HS-27A (cell line): ENCODE data around the gene BAIAP2.
"Not testable (repeated sequence)": the region's sequence is repeated elsewhere in the genome, so short reads cannot be mapped to it uniquely, and the experiment has no call there.

Experiments
- DNase-seq: peaks from one replicate; pipeline ENCODE4 v3.0.0-alpha.2; 2012; ENCODE audit warnings: low read depth, missing footprints

BAIAP2 gene

DNA sequence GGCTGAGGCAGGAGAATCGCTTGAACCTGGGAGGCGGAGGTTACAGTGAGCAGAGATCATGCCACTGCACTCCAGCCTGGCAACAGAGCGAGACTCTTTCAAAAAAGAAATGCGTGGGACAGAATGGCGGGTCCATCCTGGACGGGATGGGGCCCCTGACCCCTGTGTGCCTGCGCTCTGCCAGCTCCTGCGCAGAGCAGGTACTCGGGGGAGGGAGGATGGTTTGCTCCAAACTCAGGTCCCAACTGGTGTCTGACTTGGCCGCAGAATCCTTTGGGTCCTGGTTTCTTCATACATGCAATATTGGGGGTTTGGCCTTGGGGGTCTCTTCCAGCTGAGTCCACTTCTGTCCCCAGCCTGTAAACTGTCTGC lies 33.0 kb upstream of the BAIAP2 start:
- DNase-seq: no peak

DNA sequence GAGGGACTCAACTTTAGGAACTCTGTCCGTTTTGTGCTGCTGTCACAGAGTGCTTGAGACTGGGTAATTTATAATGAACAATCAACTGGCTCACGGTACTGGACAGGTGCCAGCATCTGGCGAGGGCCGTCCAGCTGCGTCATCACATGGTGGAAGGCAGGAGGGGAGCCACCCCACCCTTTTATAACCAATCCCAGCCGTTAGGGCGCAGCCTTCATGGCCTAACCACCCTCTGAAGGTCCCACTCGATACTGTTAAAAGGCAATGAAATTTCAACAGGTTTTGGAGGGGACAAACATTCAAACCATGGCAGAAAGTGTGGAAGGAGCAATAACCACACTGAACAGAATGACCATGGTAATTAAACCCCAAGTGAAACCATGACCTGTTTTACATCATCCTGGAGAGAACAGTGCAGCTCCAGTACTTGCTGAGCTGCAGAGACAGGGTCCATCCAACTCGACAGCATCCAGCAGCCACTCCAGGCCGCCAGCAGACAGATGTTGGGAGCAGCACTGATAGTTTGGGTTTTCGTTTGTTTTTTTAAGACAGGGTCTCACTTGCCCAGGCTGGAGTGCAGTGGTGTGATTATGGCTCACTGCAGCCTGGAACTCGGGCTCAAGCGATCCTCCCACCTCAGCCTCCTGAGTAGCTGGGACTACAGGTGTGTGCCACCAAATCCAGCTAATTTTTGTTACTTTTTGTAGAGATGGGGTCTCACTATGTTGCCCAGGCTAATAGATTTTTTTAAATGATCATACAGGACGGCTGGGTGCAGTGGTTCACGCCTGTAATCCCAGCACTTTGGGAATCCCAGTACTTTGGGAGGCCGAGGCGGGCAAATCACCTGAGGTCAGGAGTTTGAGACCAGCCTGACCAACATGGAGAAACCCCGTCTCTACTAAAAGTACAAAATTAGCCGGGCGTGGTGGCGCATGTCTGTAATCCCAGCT lies 32.3 kb upstream of the BAIAP2 start:
- no peak for DNase-seq

DNA sequence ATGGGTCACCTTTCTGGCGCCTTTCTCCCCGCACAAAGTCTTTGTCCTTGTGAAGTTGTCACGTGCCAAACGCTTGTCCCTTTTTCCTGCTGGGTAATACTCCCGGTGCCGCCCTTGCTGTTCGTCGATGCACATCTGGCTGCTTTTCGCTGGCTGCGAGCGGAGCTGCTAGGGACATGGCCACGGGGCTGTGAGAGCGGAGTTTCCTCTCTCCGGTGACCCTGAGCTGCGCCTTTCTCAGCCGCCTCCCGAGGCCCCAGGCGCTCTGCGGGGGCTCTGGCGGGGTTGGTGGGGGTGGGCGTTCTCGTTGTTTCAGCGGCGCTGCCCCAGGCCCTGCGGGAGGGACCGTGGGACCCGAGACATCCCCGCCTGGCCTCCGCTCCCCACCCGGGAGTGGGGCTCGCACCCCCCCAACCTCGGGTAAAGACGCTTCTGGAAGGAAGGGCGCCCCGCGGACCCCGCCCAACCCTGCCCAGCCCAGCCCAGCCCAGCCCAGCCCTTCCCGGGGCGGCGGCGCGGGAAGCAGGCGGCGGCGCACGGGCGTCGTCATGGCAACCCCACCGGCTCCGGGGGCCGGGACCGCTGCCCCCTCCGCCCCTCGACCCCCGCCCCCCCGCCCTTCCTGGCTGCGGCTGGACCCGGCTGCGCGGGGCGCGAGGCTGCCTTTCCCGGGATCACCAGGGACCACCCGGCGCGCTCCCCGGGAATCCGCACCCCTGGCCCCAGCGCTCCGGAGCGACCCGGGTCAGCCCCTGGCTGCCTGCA lies 31.1 kb upstream of the BAIAP2 start:
- no peak for DNase-seq

DNA sequence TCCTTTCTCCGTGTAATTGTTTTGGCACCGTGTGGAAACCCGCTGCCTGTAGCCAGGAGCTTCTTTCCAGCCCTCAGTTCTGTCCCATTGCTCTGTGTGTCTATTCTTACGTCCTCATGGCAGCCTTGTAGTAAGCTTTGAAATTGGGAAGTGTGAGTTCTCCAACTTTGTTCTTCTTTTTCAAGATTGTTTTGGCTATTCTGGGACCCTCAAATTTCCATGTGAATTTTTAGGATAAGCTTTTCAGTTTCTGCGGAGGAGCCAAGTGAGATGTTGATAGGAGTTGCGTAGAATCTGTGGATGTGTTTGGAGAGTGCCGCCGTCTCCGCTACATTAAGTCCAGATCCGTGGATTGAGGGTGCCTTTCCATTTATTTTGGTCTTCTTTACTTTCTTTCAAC lies 28.1 kb upstream of the BAIAP2 start:
- no peak for DNase-seq

DNA sequence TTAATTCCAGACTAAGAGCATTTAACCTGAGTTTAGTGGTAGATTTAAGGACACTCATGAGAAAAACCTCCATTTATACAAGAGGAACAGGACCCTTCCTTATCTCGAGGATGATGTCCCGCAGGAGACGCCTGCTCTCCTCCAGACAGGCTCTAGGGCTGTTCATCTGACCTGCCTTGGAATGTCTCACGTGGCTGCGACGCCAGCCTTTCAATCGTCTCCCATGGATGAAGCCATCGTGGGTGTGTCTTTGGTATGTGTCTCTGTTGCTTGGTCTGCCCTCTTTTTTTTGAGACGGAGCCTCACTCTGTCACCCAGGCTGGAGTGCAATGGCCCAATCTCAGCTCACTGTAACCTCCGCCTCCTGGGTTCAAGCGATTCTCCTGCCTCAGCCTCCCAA lies 26.8 kb upstream of the BAIAP2 start:
- DNase-seq: no peak

DNA sequence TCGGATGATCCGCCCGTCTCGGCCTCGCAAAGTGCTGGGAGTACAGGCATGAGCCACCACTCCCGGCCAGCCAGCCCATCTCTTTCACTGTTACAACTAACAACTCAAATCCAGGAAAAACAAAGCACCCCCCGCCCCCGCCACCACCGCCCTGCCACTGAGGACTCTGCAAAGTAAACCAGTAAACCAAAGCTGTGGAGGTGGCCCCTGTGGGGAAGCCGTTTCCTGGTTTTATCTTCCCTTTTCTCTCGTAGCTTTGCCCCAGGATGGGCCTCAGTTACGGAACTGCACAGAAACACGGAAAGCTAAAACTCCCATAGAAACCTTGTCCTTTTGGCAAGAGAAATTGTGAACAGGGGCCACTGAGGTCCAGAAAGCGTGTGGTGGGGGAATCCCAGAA lies 25.8 kb upstream of the BAIAP2 start:
- no peak for DNase-seq

DNA sequence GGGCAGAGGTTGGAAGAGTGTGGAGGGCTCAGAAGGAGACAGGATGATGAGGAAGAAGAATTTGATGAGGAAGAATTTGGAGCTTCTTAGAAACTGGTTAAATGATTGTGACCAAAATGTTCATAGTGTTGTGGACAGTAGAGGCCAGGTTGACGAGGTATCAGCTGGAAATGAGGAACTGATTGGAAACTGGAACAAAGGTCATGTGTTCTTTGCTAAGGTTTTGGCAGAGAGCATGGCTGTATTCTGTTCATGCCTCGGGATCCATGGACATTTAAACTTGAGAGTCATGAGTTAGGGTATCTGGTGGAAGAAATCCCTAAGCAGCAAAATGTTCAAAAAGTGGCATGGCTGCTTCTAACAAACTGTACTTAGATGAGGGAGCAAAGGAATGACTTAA lies 24.0 kb upstream of the BAIAP2 start:
- DNase-seq: no peak

DNA sequence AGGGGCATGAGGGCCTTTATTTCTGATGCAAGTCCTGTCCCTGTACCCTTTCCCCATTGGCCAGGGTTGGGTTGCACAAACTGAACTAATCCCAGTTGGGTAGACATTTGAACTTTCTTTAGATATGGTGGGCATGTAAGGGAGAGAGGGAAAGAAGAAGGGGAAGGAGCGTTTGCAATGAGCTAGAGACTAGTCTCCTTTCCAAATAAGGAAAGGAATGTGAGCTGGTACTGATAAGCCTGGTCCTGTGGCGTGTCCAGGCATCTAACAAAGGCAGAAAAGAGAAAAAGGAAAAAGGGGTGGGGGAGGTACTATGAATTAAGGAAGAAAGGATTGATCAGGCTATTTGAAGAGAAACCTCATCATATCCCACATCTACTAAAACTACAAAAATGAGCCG lies 23.0 kb upstream of the BAIAP2 start:
- DNase-seq: no peak

DNA sequence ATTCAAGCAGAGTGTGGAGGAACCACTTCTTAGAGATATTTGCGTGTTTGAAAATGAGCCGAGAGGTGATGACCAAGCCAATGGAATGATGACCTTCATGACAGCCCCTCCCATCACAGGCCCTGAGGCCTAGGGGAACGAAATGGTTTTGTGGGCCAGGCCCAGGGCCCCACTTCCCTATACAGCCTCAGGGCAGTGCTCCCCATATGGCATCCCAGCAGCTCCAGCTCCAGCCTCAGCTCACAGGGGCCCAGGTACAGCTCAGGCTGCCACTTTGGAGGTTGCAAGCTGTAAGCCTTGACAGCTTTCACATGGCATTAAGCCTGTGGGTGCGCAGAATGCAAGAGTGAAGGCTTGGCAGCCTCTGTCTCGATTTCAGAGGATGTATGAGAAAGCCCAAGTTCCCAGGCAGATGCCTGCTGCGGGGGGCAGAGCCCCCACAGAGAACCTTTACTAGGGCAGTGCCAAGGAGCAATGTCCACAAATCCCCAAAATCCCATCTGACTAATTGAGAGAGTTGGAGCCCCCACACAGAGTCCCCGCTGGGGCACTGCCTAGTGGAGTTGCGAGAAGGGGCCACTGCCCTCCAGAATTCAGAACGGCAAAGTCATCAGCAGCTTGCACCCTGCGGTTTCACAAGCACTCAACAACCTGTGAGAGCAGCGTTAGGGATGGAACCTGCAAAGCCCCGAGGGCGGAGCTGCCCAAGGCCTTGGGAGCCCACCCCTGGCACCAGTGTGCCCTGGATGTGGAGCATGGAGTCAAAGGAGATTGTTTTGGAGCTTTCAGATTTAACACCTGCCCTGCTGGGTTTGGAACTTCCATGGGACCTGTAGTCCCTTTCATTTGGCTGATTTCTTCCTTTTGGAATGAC lies 22.1 kb upstream of the BAIAP2 start:
- no peak for DNase-seq

DNA sequence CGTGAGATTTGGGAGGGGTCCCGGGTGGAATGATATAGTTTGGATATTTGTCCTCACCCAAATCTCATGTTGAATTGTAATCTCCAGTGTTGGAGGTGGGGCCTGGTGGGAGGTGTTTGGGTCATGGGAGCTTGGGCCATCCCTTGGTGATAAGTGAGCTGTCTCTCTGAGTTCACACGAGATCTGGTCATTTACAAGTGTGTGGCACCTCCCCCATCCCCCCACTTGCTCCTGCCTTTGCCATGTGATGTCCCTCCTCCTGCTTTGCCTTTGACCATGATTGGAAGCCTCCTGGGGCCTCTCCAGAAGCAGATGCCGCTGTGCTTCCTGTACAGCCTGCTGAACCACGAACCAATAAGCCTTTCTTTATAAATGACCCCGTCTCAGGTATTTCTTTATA lies 21.3 kb upstream of the BAIAP2 start:
- DNase-seq: no peak

DNA sequence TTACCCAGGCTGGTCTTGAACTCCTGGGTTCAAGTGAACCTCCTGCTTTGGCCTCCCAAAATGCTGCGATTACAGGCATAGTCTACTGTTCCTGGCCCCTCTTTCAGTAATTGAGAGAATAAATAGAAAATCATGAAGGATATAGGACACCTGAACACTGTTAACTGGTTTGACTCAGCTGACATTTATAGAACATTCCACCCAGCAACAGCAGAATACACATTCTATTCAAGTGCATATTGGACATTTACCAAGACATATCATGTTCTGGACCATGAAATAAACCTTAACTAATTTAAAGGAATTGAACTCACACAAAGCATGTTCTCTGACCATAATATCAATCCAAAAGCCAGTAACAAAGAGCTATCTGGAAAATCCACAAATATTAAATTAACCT lies 19.8 kb upstream of the BAIAP2 start:
- no peak for DNase-seq

DNA sequence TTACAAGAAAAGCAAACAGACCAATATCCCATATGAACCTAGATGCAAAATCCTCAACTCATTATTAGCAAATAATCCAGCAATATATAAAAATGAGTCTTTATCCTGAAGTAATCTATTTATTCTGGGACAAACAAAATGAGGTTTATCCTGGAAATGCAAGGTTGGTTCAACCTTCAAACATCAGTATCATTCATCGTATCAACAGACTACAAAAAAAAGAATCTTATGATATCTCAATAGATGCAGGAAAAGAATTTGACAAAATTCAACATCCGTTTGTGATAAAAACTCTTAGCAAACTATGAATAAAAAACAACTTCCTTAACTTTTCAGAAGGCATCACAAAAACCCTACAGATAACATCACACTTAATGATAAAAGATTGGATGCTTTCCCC lies 18.4 kb upstream of the BAIAP2 start:
- DNase-seq: no peak

DNA sequence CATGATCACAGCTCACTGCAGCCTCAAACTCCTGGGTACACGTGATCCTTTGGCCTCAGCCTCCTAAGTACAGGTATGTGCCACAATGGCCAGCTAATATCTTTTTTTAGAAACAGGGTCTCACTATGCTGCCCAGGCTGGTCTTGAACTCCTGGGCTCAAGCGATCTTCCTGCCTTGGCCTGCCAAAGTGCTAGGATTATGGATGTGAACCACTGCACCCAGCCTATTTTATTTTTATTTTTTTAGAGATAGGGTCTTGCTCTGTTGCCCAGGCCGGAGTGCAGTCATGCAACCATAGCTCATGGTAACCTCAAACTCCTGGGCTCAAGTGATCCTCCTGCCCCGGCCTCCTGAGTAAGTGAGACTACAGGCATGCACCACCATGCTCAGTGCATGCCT lies 17.6 kb upstream of the BAIAP2 start:
- DNase-seq: not testable (repeated sequence)

DNA sequence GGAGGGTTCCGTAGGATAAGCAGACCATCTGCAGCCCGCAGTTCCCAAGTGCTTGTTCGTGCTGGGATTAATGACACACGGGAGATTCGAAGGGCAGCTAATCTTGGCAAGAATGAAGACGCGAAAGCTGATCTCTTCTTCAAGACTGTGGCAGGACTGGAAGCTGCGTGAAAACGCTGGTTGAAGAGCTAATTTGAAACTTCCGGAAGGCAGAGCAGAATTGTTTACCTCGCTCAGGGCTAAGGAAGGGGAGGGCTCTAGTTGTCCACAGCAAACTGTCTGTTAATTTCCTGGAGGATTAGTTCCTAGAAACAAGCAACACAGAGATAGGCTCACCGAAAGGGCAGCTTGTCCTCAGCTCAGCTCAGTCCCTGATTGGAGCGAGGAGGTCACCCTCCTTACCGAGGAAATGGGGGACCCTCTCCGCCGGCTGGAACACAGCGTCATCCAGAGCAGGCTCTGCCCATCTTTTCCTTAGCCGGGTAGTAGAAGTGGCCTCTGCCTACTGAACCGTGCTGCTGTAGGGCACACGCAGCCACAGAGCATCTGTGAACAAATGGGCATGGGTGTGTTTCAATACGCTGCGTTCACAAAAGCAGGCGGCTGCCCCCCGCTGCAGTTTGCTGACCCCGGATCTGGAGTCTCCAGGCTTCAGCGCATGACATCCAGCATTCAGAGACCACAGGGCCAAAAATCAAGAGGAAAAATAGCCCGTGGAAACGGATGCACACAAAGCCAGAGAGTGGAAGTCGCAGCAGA lies 16.7 kb upstream of the BAIAP2 start:
- no peak for DNase-seq

DNA sequence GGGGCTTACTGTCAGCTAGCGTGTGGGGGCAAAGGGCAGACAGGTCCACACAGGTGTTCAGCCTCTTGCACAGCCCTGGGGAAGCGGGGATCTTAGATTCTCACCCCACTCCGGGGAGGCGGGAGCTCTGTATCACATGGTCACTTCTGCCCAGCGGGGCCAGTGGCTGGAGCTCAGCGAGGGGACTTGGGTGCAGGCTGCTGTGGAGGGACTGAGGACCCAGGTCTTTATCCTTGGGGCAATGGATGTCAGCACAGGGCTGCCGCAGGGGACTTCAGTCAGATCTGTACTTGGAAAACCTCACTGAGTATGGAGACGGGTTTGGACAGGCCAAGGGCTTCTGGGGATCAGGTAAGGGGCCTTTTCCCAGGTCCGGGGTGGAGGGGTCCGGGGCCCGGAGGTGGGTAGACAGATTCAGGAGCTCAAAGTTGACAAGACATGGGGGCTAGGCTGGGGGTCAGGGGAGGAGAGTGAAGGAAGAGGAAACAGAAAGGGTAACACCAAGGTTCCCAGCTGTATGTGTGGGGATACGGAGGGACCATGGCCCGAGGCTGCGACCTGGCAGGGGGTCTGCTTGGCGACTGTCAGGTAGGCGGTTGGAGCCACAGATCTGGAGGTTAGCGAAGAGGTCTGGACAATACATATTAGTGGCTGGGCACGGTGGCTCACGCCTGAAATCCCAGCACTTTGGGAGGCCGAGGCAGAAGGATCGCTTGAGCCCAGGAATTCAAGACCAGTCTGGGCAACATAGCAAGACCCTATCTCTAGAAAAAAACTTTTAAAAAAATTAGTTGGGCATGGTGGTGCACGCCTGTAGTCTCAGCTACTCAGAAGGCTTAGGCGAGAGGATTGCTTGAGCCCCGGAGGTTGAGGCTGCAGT lies 15.1 kb upstream of the BAIAP2 start:
- DNase-seq: no peak

DNA sequence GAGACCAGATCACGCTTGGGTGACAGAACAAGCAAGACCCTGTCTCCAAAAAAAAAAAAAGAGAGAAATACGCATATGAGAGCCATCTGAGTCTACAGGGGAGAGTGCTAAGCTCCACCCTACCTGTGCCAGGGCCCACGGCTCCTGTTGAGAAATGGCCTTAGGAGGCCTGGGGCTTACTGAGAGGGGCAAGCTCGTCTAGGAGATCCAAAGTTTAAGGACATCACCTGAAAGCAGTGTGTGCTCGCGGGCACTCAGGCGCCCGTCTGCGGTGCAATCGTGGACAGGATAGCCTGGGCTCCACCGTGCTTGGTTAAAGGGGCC lies 14.5 kb upstream of the BAIAP2 start:
- DNase-seq: no peak

DNA sequence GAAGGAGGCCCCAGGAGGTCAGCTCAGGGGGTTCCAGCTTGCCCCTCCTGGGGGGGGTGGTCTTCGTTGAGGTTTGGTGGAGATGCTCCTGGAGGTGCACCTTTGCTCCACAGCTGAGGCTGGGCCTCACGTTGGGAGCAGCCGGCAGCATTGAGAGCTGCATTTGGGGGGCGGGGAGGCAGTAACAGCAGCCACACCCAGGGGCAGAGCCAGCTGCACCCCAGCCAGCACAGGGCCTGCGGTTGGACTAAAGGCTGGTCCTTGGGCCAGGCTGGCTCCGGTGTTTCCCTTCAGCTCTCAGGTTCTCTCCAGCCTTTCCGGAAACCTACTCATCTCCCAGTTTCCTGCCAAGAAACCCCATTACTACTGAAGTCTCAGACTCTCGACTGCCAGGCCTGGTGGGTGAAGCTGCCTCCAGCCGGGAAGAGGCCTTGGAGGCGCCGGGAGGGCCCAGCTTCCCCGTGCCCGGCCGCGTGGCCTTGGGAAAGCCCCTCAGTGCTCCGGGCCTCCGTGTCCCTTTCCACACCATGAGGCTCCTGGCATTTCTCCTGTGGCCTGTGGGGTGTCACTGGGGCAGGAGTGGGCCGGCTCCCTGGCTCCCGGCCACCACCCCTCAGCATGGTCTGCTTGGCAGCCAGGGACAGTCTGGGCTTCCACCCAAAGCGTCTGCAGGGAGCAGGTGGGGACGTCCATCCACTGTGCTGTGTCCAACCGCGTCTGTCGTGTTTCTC lies 14.0 kb upstream of the BAIAP2 start:
- DNase-seq: no peak

DNA sequence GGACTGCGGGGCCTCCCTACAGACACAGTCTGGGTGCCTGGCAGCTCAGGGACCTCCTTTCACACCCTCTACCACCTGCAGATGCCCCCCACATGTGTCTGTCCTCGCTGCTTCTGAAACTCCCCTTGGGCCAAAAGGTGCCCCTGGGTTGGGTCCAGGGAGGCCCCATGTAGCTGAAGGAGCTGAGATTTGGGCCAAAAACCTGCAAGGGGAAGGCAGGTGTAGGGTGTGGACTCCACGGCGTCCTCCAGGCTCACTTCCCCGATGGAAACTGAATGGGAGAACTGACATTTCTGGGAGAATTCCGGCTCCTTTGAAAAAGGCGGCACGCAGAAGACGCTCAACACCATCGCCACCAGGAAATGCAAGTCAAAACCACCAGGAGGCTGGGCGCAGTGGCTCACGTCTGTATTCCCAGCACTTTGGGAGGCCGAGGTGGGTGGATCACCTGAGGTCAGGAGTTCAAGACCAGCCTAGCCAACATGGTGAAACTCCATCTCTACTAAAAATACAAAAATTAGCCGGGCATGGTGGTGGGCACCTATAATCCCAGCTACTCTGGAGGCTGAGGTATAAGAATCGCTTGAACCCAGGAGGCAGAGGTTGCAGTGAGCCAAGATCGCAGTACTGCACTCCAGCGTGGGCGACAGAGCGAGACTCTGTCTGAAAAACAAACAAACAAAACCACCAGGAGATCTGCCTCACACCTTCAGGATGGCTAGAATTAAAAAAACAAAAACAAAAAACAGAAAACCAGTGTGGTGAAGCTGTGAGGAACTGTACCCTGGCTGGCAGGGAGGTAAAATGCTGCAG lies 13.2 kb upstream of the BAIAP2 start:
- no peak for DNase-seq

DNA sequence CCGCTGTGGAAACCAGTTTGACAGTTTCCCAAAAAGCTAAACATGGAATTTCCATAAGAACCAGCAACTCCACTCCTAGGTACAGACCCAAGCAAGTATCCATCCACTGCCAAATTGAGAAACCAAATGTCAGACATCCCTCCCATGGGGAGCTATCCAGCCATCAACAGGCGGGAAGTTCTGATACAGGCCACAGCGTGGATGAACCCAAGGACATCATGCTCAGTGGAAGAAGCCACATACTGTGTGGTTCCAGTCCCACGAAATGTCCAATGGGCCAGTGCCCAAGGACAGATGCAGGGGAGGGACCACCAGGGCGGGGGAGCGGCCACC lies 12.6 kb upstream of the BAIAP2 start:
- no peak for DNase-seq
